K562 (cell line): Measurements from ENCODE around the gene SPDYE16.
"Not testable (repeated sequence)": the region's sequence is repeated elsewhere in the genome, so short reads cannot be mapped to it uniquely, and the experiment has no call there.

ENCODE experiments used
- CBX2 ChIP-seq: fragments of 200-600 bp; sonication (generic); IDR thresholded peaks from one replicate; pipeline ENCODE4 v1.6.1; 2012; ENCODE audit warnings: mild to moderate bottlenecking, low read length, inconsistent platforms; ENCODE audit not compliant: insufficient read depth, poor library complexity, severe bottlenecking
- CEBPG ChIP-seq, 3 experiments: fragments of 200-800 bp in 1 of 3; sonication (Bioruptor generic) in 1 of 3; sonication (generic) in 1 of 3; formaldehyde crosslinking in 1 of 3; IDR thresholded peaks in 2 of 3; conservative IDR thresholded peaks in 1 of 3; 2 replicates each; pipeline versions ENCODE4 v1.6.1 to v1.8.0; 2016 to 2022; ENCODE audit warnings: missing compliant biosample characterization in 2 of 3, missing genetic modification characterization in 2 of 3, mild to moderate bottlenecking in 1 of 3, missing genetic modification reagents in 1 of 3
- EP300 ChIP-seq: IDR thresholded peaks from 2 replicates; pipeline ENCODE4 v1.6.1; 2012; ENCODE audit warnings: low read length, improper control_type of control experiment
- NFYB ChIP-seq: IDR thresholded peaks from 2 replicates; pipeline ENCODE4 v1.6.1; 2011; ENCODE audit warnings: mild to moderate bottlenecking, moderate library complexity; ENCODE audit not compliant: insufficient read length; ENCODE audit errors: extremely low read depth
- POLR2A ChIP-seq: fragments of 450-650 bp; conservative IDR thresholded peaks from 2 replicates; pipeline ENCODE4 v1.6.1; 2016
- POLR2AphosphoS5 ChIP-seq: IDR thresholded peaks from 2 replicates; pipeline ENCODE4 v1.6.1; 2011; ENCODE audit warnings: mild to moderate bottlenecking, low read depth, low read length, moderate library complexity; ENCODE audit not compliant: control insufficient read depth, insufficient read depth
- TF ChIP-seq, protein P1 (sequence below), 3 experiments: IDR thresholded peaks in 2 of 3; conservative IDR thresholded peaks in 1 of 3; 2 replicates each; pipeline ENCODE4 v1.5.1; 2011 to 2012; ENCODE audit warnings: low read length in 3 of 3, mild to moderate bottlenecking in 3 of 3, control low read depth in 2 of 3, improper control_type of control experiment in 1 of 3, inconsistent platforms in 1 of 3, low read depth in 1 of 3, mixed read lengths in 1 of 3, moderate library complexity in 1 of 3; ENCODE audit not compliant: insufficient read depth in 2 of 3

DNA sequence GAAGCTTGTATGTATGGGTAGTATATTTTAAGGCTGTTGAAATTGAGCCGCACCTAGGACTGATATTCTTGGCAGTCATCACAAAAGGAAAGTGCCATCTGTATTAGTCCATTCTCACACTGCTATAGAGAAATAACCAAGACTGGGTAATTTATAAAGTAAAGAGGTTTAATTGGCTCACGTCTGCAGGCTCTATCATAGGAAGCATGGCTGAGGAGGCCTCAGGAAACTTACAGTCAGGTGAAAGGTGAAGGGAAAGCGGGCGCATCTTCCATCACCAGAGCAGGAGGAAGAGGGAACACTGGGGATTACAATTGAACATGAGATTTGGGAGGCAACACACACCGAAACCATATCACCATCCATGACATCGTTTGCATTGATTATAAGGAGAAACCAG is 8.9 kb upstream of the SPDYE16 start:
- TF ChIP-seq CBX2; EP300; POLR2AphosphoS5; NFYB; POLR2A; CEBPG (CRISPR knock-in tag; IDR thresholded peaks at IDR 0.05); CEBPG (tag; conservative IDR thresholded peaks at IDR 0.05 in 1 of 2, IDR thresholded peaks at IDR 0.05 in 1 of 2): not testable (repeated sequence)
- TF ChIP-seq, protein P1, sequence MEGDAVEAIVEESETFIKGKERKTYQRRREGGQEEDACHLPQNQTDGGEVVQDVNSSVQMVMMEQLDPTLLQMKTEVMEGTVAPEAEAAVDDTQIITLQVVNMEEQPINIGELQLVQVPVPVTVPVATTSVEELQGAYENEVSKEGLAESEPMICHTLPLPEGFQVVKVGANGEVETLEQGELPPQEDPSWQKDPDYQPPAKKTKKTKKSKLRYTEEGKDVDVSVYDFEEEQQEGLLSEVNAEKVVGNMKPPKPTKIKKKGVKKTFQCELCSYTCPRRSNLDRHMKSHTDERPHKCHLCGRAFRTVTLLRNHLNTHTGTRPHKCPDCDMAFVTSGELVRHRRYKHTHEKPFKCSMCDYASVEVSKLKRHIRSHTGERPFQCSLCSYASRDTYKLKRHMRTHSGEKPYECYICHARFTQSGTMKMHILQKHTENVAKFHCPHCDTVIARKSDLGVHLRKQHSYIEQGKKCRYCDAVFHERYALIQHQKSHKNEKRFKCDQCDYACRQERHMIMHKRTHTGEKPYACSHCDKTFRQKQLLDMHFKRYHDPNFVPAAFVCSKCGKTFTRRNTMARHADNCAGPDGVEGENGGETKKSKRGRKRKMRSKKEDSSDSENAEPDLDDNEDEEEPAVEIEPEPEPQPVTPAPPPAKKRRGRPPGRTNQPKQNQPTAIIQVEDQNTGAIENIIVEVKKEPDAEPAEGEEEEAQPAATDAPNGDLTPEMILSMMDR (IDR thresholded peaks at IDR 0.05 in 2 of 3, conservative IDR thresholded peaks at IDR 0.05 in 1 of 3; ENCODE audit: insufficient read depth in 2 of 3, low read depth in 1 of 3, low read length in 3 of 3) = not testable (repeated sequence)
